Panc1 (cell line): ENCODE measurements around the gene NECAB2.

Source experiments
- POLR2AphosphoS5 ChIP-seq: IDR thresholded peaks from 2 replicates; pipeline ENCODE4 v1.6.1; 2012; ENCODE audit warnings: mild to moderate bottlenecking, low read depth, low read length, moderate library complexity
- SIN3A ChIP-seq: IDR thresholded peaks from 2 replicates; pipeline ENCODE4 v1.6.1; 2012; ENCODE audit warnings: low read depth, mild to moderate bottlenecking, low read length, moderate library complexity, borderline replicate concordance; ENCODE audit not compliant: insufficient read depth
- TF ChIP-seq, protein P1 (sequence below): fragments of 450-650 bp; IDR thresholded peaks from 2 replicates; pipeline ENCODE4 v1.5.1; 2017; ENCODE audit warnings: mild to moderate bottlenecking

DNA sequence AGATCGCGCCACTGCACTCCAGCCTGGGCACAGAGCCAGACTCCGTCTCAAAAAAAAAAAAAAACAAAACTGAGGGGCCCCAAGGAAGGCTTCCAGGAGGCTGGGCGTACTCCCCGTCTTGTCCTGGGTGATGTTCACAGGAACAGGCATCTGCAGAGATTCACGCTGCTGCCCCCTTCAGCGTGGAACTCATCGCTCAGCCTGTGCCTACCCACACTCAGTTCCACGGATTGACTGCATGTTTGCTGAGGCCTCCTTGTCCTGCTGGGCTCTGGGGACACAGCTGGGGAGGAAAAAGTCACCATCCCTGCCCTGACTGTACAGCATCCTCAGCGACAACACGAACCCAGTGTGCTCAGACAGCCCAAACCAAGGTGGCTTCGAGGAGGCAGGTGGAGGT, 27.9 kb upstream of the NECAB2 start:
- TF ChIP-seq, protein P1, sequence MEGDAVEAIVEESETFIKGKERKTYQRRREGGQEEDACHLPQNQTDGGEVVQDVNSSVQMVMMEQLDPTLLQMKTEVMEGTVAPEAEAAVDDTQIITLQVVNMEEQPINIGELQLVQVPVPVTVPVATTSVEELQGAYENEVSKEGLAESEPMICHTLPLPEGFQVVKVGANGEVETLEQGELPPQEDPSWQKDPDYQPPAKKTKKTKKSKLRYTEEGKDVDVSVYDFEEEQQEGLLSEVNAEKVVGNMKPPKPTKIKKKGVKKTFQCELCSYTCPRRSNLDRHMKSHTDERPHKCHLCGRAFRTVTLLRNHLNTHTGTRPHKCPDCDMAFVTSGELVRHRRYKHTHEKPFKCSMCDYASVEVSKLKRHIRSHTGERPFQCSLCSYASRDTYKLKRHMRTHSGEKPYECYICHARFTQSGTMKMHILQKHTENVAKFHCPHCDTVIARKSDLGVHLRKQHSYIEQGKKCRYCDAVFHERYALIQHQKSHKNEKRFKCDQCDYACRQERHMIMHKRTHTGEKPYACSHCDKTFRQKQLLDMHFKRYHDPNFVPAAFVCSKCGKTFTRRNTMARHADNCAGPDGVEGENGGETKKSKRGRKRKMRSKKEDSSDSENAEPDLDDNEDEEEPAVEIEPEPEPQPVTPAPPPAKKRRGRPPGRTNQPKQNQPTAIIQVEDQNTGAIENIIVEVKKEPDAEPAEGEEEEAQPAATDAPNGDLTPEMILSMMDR, result no peak
- TF ChIP-seq POLR2AphosphoS5 (no peak), SIN3A (no peak)
